Measurements from ENCODE around the gene NUP153.

DNA sequence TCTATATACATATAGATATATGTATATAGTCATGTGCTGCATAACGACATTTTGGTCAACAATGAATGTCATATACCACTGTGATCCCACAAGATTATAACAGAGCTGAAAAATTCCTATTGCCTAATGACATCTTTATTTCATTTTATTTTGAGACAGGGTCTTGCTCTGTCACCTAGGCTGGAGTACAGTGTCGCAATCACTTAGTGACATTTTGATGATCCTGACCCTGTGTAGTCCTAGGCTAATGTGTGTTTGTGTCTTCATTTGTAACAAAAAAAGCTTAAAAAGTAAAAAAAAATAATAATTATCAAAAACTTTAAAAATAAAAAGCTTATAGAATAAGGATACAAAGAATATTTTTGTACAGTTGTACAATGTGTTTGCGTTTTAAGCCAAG lies 110.6 kb downstream of the NUP153 start:
- TF ChIP-seq EP300 (conservative IDR thresholded peaks at IDR 0.05; ENCODE audit: poor library complexity, severe bottlenecking) = no peak
- no peak for TF ChIP-seq CTCF (IDR thresholded peaks at IDR 0.05; ENCODE audit: poor library complexity, severe bottlenecking)
- TF ChIP-seq, protein P1, sequence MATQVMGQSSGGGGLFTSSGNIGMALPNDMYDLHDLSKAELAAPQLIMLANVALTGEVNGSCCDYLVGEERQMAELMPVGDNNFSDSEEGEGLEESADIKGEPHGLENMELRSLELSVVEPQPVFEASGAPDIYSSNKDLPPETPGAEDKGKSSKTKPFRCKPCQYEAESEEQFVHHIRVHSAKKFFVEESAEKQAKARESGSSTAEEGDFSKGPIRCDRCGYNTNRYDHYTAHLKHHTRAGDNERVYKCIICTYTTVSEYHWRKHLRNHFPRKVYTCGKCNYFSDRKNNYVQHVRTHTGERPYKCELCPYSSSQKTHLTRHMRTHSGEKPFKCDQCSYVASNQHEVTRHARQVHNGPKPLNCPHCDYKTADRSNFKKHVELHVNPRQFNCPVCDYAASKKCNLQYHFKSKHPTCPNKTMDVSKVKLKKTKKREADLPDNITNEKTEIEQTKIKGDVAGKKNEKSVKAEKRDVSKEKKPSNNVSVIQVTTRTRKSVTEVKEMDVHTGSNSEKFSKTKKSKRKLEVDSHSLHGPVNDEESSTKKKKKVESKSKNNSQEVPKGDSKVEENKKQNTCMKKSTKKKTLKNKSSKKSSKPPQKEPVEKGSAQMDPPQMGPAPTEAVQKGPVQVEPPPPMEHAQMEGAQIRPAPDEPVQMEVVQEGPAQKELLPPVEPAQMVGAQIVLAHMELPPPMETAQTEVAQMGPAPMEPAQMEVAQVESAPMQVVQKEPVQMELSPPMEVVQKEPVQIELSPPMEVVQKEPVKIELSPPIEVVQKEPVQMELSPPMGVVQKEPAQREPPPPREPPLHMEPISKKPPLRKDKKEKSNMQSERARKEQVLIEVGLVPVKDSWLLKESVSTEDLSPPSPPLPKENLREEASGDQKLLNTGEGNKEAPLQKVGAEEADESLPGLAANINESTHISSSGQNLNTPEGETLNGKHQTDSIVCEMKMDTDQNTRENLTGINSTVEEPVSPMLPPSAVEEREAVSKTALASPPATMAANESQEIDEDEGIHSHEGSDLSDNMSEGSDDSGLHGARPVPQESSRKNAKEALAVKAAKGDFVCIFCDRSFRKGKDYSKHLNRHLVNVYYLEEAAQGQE (IDR thresholded peaks at IDR 0.05; ENCODE audit: borderline replicate concordance) = no peak
- no peak for TF ChIP-seq RAD21 (conservative IDR thresholded peaks at IDR 0.05)
- TF ChIP-seq EZH2 (IDR thresholded peaks at IDR 0.05; ENCODE audit: borderline replicate concordance, insufficient read depth, low read length, poor library complexity, severe bottlenecking) = no peak
- no peak for TF ChIP-seq POLR2AphosphoS5 (IDR thresholded peaks at IDR 0.05)
- no peak for TF ChIP-seq TAF1 (IDR thresholded peaks at IDR 0.05; ENCODE audit: low read depth)
- no peak for TF ChIP-seq SMC3 (conservative IDR thresholded peaks at IDR 0.05; ENCODE audit: poor library complexity)

Measured in neural cell (in vitro differentiated cells).